GM18861 (cell line): ENCODE results near the gene MXD3.
A peak's percentile ranks its signal among the peaks of the same experiment; 100 is the strongest.
"Not testable (repeated sequence)": the region's sequence is repeated elsewhere in the genome, so short reads cannot be mapped to it uniquely, and the experiment has no call there.

Experiments
- ATAC-seq: cut with Tn5 transposase; IDR thresholded peaks from one replicate; pipeline ENCODE4 v1.9.1; 2021; ENCODE audit not compliant: unreplicated experiment

Gene MXD3, protein sequence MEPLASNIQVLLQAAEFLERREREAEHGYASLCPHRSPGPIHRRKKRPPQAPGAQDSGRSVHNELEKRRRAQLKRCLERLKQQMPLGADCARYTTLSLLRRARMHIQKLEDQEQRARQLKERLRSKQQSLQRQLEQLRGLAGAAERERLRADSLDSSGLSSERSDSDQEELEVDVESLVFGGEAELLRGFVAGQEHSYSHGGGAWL

DNA sequence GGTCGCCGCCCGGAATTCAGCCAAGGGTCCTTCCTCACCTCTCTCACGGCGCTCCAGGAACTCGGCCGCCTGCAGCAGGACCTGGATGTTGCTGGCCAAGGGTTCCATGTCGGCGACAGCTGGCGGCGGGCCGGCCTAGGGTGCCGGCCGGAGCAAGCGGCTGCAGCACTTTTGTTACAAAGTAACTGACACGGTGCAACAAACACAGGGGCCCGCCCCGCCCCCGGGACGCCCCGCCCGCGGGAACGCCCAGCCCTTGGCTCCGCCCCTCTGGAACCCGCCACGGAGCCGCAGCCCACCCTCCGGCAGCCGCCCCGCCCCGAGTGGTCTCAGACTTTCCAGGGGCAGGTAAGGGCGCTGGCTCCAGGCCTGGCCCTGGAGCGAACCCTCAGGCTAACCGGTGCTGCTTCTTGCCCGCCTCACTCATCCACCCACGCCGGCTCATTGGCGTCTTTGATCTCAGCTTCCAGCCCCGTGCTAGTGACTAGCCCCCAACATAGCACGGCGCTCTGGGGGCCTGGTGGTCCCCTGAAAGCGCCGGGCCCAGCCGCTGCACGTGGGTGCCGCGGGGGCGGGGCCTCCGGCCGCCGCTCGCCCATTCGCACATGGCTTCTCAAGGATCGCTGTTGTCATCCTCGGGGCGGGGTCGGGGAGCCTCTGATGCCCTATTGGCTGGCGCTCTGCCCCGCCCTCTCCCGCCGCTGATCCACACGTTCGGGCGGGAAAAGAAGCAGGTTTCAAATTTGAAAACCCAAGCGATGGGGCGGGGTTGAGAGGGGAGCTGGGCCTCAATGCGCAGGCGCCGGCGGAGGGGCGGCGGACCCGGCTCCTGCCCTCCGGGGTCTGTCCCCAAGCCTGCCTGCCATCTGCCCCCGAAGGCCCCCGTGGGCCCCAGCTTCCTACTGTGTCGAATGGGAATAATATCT lies at the start of gene MXD3:
Gene MXD3 (minus strand): TSS at position 176 of the 926 bp plus-strand sequence. CDS start 68 bp downstream, at position 108.
- ATAC-seq = peak; percentile 52

DNA sequence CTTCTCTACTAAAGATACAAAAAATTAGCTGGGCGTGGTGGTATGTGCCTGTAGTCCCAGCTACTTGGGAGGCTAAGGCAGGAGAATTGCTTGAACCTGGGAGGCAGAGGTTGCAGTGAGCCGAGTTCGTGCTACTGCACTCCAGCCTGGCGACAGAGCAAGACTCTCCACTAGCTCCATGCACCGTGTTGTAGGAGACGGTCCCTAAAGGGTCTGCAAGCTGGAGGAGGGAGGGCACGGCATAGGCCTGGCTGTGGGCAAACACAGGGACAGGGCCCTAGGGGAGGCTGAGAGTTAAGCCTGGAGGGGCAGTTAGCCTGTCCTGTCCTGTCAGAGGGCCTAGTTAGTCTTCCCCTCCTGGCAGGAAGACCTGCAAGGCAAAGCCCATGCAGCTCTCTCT lies 49.0 kb upstream of the MXD3 start:
- ATAC-seq = not testable (repeated sequence)

DNA sequence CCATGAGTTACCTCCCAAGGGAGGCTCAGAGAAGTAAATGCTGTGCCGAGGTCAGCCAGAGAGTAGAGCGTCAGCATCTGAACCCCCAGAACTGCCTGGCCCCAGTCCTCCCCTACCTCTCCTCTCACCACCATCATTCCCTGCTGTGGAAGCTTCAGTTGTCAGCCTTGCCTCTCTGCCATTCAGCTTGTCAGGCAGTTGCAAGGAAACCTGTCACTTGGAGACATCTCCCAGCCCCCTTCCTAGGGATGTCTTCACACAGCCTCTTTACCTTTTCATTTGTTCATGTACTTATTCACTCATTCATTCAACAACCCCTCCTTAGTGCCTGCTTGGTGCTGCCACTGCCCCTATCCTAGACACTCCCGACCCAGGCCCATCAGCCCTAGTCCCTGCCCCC lies 48.2 kb upstream of the MXD3 start:
- ATAC-seq = no peak

DNA sequence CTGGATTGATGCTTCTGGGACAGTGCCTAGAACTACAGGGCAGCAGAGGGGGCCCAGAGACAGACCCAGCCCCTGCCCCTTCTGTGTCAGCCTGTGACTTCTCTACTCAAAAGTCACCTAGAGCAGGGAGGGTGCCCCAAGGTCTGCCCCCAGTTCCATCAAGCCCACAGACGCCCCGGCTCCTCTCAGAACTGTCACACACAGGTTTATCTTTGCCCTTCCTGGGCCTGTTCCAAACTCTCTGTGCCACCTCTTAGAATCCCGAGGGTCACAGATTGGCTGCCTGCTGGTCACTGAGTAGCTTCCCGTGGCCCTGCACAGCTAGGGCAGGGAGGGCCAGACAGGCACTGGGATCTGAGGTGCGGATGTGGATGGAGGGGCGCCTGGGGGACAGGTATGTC lies 47.8 kb upstream of the MXD3 start:
- ATAC-seq = no peak

DNA sequence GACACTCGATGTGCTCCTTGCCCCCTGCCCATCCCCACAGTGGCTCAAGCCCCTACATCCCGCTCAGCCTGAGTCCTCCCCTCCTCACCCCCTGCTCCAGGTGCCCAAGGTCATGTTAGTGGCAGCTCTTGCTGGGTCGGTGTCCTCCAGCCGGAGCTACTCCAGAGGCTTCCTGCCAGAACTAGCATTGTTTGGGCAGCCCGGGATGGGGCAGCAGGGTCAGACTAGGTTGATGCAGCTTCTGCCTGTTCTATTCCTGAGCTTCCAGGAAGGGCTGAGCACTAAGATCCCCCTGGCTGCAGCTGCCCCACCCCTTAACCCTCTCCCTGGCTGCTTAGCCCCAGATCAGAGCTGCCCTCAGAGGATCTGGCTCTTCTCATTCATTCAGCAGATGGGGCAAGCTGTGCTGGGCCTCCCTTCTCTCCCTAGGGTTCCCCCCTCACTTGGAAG lies 46.7 kb upstream of the MXD3 start:
- no peak for ATAC-seq

DNA sequence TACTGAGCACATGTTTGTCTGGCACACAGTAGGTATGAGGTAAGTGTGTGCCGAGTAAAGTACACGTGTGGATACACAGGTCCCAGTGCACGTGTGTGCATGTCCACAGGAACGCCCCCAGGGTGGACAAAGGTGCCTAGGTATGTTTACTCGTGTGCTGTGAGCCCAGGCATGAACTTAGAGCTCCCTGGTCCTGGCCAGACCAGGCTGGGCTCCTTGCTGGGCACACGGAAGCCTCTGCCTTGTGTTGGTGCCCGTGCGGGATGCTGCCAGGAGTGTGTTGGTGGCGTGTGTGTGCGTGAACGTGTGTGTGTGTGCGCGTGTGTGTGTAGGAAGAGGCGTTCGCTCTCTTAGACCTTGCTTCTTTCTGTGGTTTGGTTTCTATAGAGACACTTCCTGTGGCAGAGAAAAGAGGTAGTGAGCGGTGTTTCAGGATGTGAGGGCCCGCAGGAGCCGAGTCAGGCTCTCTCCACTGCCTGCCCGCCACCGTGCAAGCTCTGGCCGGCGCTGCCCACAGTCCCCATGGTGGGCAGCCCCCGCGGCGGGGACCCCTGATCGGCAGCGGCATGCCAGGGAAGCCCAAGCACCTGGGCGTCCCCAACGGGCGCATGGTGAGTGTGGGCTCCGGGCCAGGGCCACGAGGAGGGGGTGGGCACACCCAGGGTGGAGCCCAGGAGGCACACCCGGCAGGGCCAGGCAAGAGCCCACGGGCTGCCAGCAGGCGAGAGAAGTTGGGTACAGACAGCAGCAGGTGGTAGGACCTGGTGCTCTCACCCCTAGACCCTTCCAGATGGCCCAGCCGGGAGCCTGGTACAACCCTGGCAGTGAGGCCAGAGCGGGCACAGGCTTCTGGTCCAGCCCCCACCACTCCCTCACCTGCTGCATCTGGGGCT lies 46.0 kb upstream of the MXD3 start, which contains the start of gene RGS14:
Gene RGS14 (plus strand): TSS at position 466 of the 893 bp plus-strand sequence. CDS start 101 bp downstream, at position 567.
- ATAC-seq = peak; percentile 83

DNA sequence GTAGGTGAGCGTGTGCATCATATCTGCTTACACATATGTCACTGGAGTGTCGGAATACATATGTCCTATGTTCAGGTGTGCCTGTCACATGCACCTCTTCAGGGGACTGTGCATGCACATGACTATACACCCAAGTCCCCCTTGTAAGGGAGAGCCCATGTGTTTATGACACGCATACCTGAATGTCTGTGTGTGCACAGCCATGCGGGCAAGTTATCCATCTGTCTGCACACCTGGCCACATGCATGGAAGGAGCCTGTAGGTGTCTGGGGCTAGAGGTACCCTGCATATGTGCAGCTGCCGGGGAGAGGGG lies 45.4 kb upstream of the MXD3 start:
- no peak for ATAC-seq

DNA sequence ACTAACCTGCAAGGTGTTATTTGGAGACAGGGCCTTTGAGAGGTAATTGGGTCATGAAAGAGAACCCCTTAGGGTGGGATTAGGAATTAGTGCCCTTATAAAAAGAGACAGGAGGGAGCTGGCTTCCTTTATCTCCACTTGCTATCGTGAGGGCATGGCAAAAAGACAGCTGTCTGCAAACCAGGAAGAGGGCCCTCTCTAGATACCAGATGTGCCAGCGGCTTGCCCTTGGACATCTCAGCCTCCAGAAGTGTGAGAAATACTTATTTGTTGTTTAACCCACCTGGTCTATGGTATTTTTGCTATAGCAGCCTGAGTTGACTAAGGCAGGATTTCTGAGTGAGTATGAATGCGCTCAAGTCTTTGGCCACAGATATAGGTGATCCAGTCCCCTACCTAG lies 45.0 kb upstream of the MXD3 start:
- no peak for ATAC-seq

DNA sequence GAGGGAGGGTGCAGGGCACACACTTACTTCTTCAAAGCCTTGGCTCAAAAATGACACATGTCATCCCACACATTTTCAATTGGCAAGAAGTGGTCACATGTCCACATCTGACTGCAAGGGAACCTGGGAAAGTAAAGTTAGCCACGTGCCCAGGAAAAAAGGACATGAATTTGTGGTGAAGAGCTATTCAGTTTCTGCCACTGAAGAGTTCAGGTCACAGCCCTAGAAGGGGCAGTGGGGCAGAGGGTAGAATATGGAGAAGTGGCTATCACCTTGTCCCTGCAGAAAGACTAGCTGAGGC lies 44.1 kb upstream of the MXD3 start:
- ATAC-seq = no peak

DNA sequence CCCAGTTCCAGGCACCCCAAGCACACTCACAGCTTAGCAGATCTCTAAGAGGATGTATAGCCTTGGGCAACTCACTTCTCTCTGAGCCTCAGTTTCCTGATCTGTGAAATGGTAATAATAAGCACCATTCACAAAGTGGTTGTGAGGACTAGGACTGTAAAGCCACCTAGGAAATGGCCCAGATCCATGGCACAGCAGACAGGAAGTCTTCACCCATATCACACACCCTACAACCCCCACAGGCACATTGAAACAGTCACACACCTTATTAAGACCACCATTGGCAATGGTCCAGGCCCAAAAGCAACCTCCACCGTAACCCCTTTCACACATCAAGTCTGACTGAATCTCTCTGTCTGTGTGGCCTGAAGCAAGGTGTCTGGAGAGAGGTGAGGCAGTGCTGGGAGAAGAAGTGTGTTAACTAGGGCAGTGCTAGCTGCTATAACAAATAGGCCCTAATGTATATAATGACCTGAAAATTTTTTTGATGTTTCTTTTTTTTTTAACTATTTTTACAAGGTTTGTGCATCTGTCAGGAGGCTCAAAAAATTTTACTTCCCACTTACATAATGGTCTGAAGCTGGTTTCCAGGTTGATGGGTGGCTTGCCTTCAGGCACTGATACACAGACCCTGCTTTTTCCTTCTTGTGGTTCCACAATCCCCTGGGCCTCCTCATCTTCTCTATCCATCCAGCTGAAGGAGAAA lies 43.6 kb upstream of the MXD3 start:
- no peak for ATAC-seq

DNA sequence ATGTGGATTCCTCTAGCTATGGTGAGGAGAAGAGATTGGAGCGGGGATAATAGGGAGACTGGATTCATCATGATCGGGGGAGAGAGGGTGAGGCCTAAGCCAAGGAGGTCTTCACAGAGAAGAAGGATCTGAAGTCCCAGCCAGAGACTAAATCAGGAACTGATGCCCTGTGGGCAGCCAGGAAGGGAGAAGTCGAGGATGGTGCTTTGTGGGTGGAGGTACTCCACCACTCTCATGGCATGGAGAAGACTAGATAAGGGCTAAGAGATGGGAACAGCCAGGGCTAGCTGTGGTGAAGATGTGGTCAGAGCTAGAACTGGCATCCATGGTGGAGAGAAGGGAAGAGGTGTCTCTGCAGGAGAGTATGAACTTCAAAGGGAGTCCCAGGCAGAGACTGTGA lies 43.0 kb upstream of the MXD3 start:
- ATAC-seq = no peak

DNA sequence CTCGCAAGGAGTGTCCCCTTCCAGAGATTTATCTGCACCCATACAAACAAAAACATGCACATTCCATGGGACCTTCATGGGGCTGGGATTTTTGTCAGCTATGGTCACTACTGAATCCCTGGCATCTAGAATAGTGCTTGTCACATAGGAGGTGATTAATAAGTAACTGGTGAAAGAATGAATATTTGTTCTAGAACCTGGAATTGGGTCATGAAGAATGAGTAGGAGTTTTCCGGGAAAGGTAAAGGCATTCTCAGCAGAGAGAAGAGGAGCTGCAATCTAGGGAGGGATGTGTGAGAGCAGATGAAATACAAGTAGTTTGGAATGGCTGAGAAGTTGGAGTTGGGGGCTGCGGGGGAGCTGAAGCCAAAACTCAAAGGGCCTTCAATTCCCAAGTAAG lies 42.6 kb upstream of the MXD3 start:
- no peak for ATAC-seq

DNA sequence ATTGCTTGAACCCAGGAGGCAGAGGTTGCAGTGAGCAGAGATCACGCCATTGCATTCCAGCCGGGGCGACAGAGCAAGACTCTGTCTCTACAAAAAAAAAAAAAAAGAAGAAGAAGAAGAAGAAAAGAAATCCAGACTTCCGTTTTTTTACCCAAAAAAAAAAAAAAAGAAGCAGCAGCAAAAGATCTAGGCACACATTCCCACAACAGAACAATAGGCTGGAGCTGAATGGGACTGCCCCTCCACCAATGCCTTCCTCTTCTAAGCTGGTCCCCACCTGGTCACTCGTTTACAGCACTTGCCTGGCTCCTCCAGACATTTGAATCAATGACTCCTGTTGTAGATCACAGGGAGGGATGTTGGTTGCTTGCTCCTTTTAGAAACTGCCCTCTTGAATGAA lies 41.4 kb upstream of the MXD3 start:
- no peak for ATAC-seq

DNA sequence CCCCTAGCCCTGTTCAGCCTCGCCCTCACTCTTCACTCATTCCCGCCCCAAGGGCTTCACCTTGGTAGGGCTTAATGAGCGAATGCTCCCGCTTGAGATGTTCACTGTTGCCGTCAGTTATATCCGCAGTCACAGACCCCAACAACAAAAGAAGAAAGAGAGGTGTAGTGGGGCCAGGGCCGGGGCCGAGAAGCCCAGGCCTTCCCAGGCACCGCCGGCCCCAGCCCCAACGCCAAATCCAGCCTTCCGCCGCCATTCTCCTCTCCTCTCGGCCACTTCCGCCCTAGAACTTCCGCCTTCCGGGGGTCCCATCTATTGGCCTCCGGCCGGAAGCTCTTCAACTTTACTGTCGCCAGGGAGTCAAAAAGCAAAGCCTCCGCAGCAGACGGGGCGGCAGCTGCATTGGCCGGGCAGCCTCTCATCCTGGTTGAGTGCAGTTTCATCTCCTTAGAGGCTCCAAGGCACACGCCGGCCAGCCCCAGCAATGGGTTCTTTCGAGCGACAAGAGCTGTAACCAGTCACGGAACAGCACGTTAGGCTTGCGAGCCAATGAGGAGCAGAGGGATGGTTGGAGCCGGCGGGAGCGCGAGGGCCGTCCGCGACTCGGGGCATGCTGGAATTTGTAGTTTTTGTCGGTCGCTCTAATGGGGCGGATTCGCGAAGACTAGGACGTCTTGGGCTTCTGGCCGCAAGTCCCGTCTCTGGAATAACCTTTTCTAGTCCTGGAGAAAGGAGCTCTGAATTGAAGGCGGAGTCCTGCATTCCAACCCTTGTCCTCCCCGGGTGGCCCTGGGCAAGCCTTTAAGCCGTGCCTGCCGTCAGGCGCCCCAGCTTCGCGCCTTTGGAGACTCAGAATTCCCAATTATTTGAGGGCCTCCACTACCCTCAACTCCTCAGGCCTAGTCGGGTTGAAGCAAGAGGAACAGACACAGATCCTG lies 40.0 kb upstream of the MXD3 start, which contains the start of gene LMAN2:
Gene LMAN2 (minus strand): TSS at position 277 of the 938 bp plus-strand sequence. CDS start 21 bp downstream, at position 256.
- peak; percentile 88 for ATAC-seq

DNA sequence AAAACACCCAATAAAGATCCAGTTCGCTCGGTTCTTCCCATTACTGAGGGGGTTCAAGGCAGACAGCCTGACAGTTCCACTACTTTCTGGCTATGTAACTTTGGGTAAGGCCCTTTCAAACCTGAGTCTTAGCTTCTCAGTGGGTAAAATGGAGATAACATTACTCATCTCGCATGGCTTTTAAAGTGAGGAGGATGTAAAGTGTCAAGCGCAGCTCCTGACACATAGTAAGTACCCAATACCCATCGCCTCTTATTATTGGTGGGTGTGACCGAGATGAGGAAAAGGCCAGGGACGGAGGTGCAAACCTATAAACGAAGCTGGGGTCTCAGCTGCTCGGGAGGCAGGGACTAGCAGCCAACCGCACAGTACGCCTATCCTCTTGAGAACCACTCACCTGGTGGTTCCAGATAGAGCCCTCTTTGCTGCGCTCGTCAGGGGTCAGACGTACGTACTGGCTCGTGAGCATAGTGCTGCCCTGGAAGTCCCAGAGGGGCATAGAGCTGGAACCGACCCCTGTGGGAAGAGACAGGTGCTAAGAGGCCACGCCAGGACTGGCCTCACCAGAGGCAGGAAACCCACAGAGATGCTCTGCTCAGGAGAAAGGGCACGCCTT lies 39.2 kb upstream of the MXD3 start:
- ATAC-seq = no peak

DNA sequence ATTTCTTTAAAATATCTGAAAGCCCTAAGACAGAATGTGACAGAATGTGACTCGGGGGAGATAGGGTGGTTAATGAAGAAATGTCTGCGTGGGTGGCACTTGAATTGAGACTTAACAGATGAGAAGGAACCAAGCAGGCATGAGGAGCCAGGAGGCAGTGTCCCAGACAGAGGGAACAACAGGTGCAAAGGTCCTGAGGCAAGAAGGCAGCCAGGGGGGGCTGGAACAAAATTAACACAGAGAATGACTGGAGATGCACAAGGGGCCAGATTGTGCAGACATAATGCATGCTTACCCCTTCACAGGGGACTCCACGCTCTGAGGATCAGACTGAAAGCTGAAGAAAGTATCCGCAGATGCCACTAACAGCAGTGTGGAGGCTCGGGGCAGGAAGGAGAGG lies 38.1 kb upstream of the MXD3 start:
- ATAC-seq = no peak

DNA sequence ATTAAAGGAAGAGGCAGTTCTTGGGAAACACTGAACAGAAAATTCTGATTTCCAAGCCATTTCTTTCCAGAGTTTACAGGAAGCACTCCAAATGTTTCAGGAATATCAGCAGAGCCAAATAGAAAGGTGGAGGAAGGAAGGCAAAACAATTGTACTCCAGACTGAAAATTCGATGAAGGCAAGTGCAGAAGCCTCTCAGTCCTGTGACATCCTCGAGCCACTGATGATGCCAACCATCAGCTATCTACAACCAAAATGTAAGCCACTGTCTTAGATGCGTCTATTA lies 37.6 kb upstream of the MXD3 start:
- ATAC-seq = no peak

DNA sequence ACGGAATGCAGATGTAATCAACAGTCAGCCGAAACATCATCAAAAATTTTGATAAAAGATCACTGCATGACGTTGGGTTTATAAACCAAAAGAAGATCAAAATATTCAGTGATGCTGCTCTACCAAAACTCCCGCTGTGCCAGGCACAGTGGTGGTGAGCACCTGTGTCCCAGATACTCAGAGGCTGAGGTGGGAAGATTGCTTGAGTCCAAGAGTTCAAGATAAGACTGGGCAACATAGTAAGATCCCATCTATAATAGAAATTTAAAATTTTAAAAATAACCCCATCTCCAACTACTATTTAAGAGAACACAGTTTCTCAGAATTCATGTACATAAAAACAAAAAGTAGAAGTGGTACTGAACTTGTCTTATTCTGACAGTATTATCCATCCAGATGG lies 36.0 kb upstream of the MXD3 start:
- ATAC-seq = no peak

DNA sequence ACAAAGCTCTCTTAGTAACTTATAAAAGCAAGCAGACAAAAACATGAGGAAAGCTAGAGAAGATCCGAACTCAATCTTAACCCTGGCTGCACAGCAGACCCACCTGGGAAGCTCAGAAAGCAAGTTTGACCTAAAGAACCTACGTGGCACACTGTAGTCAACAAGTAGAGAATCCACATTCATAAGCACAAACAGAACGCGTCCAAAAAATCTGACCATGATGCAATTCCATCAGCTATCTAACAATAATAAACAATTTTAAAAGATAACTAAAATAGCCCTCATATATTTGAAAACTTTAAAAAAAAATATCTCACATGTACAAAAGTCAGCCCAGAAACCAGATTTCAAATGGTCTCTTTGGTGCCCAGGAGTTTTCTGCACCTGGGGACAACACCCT lies 35.1 kb upstream of the MXD3 start:
- ATAC-seq = no peak

DNA sequence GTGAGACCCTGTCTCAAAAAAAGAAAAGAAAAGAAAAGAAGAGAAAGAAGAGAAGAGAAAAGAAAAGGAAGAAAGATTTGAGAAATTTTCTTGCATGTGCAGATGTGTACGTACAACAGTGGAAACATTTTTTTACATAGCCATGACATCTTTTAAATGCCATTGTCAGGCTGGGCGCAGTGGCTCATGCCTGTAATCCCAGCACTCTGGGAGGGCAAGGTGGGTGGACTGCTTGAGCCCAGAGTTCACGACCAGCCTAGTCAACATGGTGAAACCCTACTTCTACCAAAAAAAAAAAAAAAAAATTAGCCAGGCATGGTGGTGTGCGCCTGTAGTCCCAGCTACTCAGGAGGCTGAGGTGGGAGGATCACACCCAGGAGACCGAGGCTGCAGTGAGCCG lies 33.2 kb upstream of the MXD3 start:
- ATAC-seq = no peak
